Bronchial epithelial cell (primary cell): Measurements from ENCODE around the gene NACAD. TPM values are rescaled to one million over a fixed set of nuclear protein-coding genes. Genes with fewer than 3 reads are reported as not detected.

ENCODE experiments used
- DNase-seq: peaks from one replicate; pipeline ENCODE4 v3.0.0-alpha.2; 2010; ENCODE audit warnings: low read depth
- FAIRE-seq: peaks from 2 replicates; lab custom pipeline; 2011; peaks lifted over from hg19 to GRCh38; lab: Jason Lieb, UNC
- H3K27me3 ChIP-seq: 2 replicates; pipeline ENCODE4 v1.5.1; 2011; ENCODE audit warnings: low read length; ENCODE audit not compliant: control insufficient read depth, insufficient read depth
- H3K36me3 ChIP-seq: 2 replicates; pipeline ENCODE4 v1.5.1; 2011; ENCODE audit warnings: low read length; ENCODE audit not compliant: control insufficient read depth, insufficient read depth
- H3K4me3 ChIP-seq: 2 replicates; pipeline ENCODE4 v1.5.1; 2011; ENCODE audit warnings: mild to moderate bottlenecking, low read depth, low read length, control low read depth
- CTCF ChIP-seq: IDR thresholded peaks from 2 replicates; pipeline ENCODE4 v1.5.1; 2011; ENCODE audit warnings: mild to moderate bottlenecking, moderate library complexity, low read length, control low read depth, inconsistent platforms; ENCODE audit not compliant: insufficient read depth, severe bottlenecking
- total RNA-seq: library from RNA; depleted of rRNA; stranded (reverse); fragments of >200 nt; gene quantifications from 2 replicates; pipeline ENCODE4 v1.2.1, GENCODE V29; 2014

The NACAD gene
- total RNA-seq, 1 donor from 2014 or later: under 0.01 TPM

- Histone ChIP-seq H3K27me3 (no peaks in the 10 kb centered on the region), H3K36me3 (peaks cover 28% of the 10 kb centered on the region), H3K4me3 (no peak overlapping the region)
- DNase-seq: no peak
- no peak for TF ChIP-seq CTCF
- no peak for FAIRE-seq
These were observed 22.4 kb downstream of the NACAD start for GRCh38 chr7:45066409-45066808.

GRCh38 chr7:45065031-45065995 is 23.5 kb downstream of the NACAD start:
- TF ChIP-seq CTCF: no peak
- FAIRE-seq (peak; percentile 23), DNase-seq (no peak)
- no peak overlapping the region for H3K4me3 ChIP-seq
- no peaks in the 10 kb centered on the region for H3K27me3 ChIP-seq
- H3K36me3 ChIP-seq: peaks cover 25% of the 10 kb centered on the region

GRCh38 chr7:45064047-45064725 is 24.6 kb downstream of the NACAD start:
- H3K4me3 ChIP-seq: no peak overlapping the region
- FAIRE-seq (no peak), DNase-seq (no peak)
- no peaks in the 10 kb centered on the region for H3K27me3 ChIP-seq
- no peak for TF ChIP-seq CTCF
- H3K36me3 ChIP-seq: peaks cover 25% of the 10 kb centered on the region

DNA sequence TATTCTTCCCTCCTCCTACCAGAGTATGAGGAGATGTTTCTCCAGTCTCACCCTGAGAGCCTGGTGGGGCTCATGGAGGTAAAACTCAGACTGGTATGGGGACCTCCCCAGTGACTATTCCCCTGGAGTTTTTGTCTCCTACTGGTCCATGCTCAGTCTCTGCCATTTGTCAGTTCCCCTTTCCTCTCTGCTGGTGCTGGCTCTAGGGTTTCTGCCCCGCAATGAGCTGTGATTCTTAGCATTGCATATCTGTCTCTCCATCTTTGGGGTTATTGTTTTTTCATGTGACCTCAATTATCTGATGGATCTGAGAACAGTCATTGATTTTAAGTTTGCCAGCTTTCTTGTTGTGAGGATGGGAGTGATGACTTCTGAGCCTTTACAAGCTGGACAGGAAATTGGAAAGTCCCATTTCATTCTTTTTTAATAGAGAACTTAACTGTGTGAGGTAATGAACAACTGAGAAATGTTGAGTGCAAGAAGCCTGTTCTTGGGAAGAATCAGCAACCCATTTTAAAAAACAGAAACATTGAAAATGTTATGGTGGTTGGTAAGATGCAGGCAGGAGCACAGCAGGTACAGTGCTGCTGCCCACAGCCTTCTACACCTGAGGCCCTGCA is 26.9 kb downstream of the NACAD start:
- FAIRE-seq: no peak
- Histone ChIP-seq H3K4me3 (no peak overlapping the region), H3K27me3 (no peaks in the 10 kb centered on the region), H3K36me3 (peaks cover 19% of the 10 kb centered on the region)
- no peak for DNase-seq
- no peak for TF ChIP-seq CTCF

DNA sequence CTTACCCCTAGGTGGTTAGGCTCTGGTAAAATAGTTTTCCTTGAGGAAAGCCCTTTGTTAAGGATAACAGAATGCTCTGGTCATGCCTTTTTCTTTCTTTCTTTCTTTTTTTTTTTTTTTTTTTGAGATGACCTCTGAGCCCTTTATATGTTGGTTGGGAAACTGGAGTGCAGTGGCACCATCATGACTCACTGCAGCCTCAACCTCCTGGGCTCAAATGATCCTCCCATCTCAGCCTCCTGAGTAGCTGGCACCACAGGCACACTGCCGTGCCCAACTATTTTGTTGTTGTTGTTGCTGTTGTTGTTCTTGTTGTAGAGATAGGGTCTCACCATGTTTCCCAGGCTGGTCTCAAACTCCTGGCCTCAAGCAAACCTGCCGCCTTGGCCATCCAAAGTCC is 27.4 kb downstream of the NACAD start:
- DNase-seq: no peak
- H3K36me3 ChIP-seq: peaks cover 16% of the 10 kb centered on the region
- FAIRE-seq: no peak
- H3K27me3 ChIP-seq: no peaks in the 10 kb centered on the region
- no peak for TF ChIP-seq CTCF
- no peak overlapping the region for H3K4me3 ChIP-seq
